CD4-positive, alpha-beta T cell treated with Interleukin-1 beta for 1 hour (primary cell): Measurements from ENCODE around the gene PCCB.
"Not testable (repeated sequence)": the region's sequence is repeated elsewhere in the genome, so short reads cannot be mapped to it uniquely, and the experiment has no call there.

ENCODE experiments used
- DNase-seq, 2 donors: peaks; one replicate each; pipeline ENCODE4 v3.0.0-alpha.2; 2020 to 2022

Gene PCCB

DNA sequence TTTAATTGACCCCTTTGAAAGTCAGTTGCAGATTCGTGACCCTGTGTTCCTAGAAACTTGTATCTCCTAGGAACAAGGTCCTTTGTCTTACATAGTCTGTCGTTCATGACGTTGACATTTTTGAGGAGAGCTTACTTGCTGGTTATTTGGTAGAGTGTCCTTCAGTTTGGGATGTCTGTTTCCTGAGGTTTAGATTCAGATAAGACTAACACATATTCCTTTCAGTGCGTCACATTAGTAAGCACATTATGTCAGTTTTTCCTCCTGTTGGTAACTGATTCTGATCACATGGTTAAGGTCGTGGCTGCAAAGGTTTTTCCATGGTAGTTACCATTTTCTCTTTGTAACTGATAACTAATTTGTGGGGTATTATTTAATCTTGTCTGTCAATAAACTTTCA lies 80.8 kb downstream of the PCCB start:
- DNase-seq: no peak

DNA sequence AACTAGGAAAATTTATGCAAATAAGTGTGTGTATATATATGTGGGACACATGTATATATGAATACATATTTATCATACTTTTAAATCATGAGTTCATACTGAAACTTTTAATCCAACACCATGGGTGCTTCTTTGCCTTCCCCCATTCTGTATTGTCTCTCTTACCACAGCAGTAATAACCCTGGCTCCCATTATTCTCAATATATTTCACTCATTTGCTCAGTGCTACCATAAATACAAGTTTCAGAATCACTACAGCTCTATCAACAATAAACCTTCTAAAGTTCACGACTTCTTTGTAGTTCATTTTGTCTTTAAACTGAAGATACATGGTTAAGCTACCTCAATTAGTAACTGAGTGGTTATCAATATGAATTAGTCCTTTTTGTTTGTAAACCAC lies 82.2 kb downstream of the PCCB start:
- DNase-seq: no peak

DNA sequence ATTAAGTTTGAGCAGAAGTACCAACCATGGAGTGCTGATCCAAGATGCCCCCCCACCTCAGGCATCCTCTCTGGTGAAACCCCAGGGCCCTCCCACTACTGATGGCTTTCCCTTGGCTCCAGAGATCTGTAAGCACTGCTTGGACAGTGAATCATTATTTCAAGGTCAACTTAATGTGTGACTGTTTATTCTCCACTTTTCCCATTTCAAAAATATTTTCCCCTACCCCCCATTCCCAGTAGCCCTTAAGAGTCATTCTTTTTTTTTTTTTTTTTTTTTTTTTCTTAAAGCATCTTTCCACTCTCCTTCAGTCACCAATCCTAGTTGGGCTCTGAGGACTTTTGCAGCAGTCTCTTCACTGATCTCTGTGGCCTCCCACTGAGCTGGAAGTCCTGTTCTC lies 82.6 kb downstream of the PCCB start:
- no peak for DNase-seq

DNA sequence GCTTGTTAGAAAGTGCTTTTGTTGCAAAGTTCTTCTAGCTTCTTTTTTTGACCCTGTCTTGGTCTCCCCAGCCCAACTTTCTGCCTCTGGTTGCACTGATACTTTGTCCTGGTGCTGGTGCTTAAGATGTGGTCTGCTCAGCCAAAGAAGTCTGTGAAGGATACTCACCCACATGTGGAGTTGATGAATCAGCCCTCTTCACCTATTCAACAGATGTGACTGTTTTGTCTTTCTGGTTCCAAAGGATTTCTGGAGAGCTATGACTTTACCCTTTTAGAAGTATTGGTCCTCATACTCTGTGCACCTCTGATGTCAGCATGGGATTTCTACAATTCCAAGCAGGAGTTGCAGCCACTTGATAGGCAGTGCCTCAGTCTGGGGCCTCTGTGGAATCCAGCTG lies 84.1 kb downstream of the PCCB start:
- no peak for DNase-seq

DNA sequence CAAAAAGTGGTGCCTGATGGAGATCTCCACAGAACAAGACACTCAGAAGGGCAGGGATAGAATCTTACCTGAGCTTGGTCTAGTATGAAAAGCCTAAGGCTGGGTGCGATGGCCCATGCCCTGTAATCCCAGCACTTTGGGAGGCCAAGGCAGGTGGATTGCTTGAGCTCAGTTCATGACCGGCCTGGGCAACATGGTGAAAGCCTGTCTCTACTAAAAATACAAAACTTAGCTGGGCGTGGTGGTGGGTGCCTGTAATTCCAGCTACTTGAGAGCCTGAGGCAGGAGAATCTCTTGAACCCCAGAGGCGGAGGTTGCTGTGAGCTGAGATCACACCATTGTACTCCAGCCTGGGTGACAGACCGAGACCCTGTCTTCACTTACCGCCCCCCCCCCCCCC lies 84.6 kb downstream of the PCCB start:
- not testable (repeated sequence) for DNase-seq

DNA sequence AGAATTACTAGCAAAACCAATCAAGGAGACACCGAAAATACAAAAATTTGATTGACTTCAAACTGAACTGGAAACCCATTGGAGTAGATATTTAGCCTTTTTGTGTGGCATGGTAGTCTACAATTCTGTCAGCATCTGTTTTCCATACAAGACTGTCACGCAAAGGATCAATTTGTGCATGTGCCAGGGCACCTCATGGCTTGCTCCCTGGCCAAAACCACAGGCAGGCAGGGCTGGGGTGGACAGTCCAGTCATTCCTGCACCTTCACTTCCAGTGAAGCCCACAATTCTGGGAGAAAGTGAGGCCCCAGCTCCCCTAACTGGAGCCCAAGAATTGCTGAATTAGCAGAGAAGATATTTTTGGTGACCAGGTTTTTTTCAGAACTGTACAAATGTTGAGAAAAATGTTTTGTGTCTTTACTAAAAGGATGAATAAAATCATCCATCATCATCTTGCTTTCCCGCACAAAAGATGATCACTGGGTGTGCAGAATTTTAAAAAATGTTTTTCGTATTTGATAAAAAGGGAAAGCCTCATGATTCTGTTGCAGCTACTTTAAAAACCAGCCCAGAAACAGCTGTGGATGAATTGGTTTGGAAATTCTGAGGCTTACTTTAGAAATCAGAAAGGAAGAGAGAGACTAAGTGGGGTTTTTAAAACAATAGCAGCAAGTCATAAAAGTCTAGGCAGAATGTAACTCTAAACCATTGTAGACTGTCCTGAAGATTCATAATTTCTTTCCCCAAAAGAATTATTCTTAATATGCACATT lies 86.4 kb downstream of the PCCB start:
- DNase-seq: no peak

DNA sequence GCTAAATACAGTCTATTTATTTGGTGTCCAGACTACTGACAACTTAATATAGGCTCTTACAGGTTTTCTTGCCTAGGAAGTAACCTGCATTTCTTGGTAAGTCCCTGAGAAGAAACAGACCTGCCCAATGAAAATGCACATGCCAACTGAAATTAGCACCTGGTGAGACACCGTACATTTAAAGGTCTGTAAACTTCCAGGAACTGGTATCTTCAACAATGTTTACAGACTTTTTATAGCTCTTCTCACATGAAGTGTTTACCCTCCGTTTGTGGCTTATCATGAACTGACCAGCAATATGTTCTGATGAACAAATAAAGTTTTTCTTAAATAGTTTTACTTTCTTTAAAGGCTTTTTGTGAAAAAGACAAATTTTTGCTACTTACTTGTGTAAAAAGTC lies 93.3 kb downstream of the PCCB start:
- no peak for DNase-seq

DNA sequence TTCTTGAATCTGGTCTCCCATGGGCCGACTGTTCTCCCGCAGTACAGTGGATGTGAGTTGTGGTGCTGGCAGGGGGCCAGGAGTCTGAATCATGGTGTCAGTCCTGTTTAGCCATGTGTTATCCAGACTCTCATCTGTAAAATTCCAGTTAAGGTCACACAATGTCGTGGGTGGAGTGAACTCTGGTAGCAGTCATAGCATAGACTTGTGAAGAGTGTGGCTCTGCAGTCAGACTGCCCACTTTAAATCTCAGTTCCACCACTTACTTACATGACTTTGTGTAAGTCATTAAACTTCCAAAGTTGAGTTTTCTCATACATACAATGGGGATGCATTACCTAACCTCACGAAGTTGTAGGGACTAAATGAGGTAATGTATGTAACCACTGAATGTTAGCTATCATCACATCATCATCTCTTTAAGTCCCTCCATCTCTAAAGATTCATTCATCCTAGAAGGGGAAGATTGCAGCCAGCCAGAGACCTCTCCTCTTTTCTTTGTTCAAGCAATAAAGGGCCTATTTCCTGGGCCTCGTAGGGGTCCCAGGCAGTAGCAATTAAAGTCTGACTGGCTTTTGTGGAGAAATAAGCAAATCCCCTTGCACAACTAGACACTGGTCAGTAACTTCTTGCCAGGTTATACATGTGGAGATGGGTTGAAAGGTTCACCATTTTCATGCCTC lies 93.9 kb downstream of the PCCB start:
- DNase-seq: no peak

DNA sequence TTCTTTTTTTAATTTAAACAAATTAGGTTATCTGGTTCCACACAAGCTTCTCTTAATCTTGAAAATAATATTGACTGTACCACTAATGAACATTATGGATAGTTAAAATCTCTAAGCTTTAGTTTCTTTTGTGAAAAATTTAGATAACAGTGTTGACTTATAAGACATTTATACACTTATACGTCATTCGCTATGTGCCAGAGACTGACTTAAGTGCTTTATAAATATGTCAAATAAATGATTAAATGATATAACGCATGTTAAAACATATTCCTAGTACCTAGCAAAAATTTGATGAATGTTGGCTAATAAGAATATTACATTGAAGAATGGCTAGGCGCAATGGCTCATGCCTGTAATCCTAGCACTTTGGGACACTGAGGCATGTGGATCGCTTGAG lies 96.3 kb downstream of the PCCB start:
- no peak for DNase-seq

DNA sequence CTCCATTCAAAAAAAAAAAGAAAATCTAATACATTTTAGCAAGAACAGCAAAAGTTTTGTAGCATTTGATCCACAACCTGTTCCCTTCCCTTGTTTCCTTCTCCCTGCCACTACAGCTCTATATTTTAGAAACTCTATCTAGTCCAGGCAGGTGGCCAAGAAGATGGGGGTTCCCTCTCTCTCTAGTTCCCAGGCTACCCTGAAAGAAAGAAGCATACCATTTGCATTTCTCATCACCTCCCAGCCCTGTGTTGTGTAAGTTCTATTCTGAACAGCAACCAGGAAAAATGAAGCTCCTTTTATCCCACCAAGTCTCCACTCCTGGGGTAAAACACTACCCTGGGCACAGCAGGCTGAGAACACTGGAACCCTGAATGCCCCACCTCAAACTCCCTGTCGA lies 100.0 kb downstream of the PCCB start:
- no peak for DNase-seq

DNA sequence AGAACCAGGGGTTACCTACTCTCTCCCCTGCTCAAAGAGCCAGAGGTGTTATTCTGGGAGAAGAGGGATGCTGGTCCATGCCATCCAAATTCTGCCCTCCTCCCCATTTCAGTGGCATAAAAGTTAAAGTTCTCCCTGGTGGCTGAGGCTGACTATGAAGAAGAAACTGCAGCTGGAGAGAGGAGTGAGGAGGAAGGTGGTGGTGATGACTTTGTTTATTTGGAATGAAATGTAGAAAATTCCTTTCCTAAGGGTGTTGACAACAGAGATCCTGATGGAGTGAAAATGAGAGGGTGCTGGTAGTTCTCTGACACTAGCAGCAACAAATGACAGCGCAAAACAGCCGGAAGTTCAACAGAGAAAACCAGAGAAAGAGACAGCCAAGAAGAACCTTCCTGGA lies 100.4 kb downstream of the PCCB start:
- DNase-seq: no peak

DNA sequence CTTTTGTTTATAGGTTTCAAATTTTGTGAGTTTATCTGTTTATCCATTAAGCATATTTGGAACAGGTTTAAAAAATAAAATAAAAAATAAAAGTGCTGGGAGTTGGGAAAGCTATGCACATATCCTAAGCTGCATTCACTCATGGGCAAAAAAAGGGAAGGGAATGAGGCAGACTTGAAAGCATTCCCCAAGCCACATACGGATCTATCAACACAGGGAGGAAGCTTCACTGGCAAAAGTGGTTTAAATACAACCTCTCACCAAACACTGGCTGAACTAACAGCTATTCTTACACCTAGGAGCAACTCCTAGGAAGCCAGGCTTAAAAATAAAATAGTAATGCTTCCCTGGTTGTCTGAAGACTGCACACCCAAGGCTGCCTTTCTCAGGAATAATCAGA lies 101.2 kb downstream of the PCCB start:
- no peak for DNase-seq

DNA sequence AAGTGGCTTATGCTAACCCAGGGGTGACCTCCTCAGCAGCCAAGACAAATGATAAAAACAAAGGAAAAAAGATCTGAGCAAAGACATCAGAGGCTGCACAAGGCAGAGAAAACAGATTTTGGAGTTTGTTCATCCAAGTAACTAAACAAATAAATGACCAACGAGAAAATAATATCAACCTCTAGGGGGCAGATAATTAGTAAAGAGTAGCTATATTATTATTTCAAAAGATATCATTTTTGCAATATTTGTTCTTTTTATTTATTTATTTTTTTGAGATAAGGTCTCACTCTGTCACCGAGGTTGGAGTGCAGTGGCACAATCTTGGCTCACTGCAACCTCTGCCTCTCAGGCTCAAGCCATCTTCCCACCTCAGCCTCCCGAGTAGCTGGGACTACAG lies 101.8 kb downstream of the PCCB start:
- no peak for DNase-seq

DNA sequence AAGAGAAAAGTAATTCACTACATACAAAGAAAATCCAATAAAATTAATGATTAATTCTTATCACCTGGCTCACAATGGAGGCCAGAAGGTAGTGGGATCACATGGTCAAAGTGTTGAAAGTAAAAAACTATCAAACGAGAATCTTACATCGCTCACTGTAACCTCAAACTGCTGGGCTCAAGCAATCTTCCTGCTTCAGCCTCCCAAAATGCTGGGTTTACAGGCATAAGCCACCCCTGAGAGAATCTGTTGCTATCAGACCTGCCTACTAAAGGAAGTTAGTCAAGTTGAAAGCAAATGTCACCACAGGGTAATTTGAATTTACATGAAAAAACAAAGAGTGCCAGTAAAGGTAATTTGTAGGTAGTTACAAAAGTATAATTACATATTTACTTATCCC lies 103.3 kb downstream of the PCCB start:
- no peak for DNase-seq

DNA sequence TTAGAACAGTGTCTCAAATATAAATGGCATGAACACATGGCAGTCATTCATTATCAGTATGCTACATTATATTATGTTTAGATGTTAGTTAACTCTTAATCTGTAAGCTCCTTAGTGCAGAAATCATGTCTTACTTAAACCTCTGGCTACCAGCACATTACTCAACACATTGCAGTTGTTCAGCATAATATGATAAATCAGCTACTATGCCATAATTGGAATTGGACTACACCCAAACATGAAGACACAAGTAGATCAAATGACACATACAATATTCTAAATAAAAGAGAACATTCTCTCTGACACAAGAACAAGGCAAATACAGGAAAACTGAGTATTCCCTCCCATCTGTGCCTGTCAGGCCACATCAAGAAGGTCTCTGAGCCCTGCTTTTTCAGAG lies 116.1 kb downstream of the PCCB start:
- DNase-seq: no peak

DNA sequence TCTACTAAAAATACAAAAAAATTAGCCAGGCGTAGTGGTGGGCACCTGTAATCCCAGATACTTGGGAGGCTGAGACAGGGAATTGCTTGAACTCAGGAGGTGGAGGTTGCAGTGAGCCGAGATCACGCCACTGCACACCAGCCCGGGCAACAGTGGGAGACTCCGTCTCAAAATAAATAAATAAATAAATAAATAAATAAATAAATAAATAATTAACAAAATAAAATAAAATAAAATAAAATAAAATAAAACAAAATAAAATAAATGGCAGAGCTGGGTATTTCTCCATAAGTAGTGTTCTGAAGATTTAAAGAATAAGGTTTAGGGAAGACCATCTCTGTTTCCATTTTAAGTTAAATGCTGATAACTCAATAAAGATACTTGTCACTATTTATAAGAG lies 125.7 kb downstream of the PCCB start:
- not testable (repeated sequence) for DNase-seq

DNA sequence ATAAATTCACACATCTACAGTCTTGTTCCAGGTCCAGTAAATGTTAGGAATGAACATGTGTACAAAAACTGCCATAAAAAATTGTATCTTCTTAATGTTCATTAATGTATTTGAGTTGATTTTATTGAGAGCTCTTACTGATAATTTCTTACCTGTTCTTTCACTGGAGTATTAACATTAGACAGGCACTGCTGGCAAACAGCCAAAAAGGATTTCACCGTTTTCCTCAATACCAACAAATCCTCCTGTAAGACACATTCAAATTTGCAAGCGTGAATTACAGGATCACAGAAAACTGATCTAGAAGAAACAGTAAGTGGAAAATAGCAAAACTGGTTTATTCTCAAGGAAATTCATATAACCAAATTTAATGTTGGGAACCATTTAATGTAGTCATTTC lies 127.4 kb downstream of the PCCB start:
- DNase-seq: no peak

DNA sequence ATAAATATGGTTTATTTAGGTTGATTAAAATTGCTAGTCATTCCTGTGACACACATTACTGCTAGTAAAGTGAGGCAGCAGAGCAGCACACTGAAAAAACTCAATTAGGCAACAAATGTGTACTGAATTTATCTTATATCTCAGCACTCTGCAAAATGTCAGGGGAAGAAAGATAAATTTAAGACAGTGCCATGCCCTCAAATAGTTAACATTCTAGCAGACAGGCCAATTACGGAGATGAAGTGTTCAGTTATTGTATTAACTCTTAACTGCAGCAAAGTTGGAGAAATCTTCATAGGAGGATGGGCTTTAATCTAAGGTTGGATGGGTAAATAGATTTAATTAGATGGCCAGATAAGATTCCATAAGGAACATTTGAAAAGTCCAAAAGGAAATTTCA lies 127.9 kb downstream of the PCCB start:
- no peak for DNase-seq
